Mucosa of rectum (tissue), 2 donors: Measurements from ENCODE around the gene HPS5.
A peak's percentile ranks its signal among the peaks of the same experiment; 100 is the strongest.

Experiments used
- H3K27ac ChIP-seq, 2 donors: one replicate each; pipeline ENCODE4 v1.7.0; 2013; ENCODE audit warnings: inconsistent platforms in 2 of 2, low read depth in 2 of 2, low read length in 2 of 2
- H3K27me3 ChIP-seq, 2 donors: one replicate each; pipeline ENCODE4 v1.7.0; 2013; ENCODE audit warnings: low read length in 2 of 2; ENCODE audit not compliant: control insufficient read depth in 2 of 2, insufficient read depth in 2 of 2
- H3K36me3 ChIP-seq, 2 donors: one replicate each; pipeline ENCODE4 v1.7.0; 2013; ENCODE audit warnings: low read length in 2 of 2; ENCODE audit not compliant: control insufficient read depth in 2 of 2, insufficient read depth in 2 of 2
- H3K4me1 ChIP-seq, 2 donors: one replicate each; pipeline ENCODE4 v1.7.0; 2013; ENCODE audit warnings: low read length in 2 of 2, mild to moderate bottlenecking in 1 of 2; ENCODE audit not compliant: control insufficient read depth in 2 of 2, insufficient read depth in 2 of 2
- H3K4me3 ChIP-seq, 2 donors: one replicate each; pipeline ENCODE4 v1.7.0; 2013; ENCODE audit warnings: low read length in 2 of 2
- H3K9ac ChIP-seq, 2 donors: one replicate each; pipeline ENCODE4 v1.7.0; 2013; ENCODE audit warnings: low read length in 2 of 2, low read depth in 1 of 2, mild to moderate bottlenecking in 1 of 2
- H3K9me3 ChIP-seq, 2 donors: one replicate each; pipeline ENCODE4 v1.7.0; 2013; ENCODE audit warnings: low read length in 2 of 2; ENCODE audit not compliant: control insufficient read depth in 2 of 2
- donor health status: healthy.
- donor health status: Normal muscosa, but diverticular disease.

Gene HPS5, protein sequence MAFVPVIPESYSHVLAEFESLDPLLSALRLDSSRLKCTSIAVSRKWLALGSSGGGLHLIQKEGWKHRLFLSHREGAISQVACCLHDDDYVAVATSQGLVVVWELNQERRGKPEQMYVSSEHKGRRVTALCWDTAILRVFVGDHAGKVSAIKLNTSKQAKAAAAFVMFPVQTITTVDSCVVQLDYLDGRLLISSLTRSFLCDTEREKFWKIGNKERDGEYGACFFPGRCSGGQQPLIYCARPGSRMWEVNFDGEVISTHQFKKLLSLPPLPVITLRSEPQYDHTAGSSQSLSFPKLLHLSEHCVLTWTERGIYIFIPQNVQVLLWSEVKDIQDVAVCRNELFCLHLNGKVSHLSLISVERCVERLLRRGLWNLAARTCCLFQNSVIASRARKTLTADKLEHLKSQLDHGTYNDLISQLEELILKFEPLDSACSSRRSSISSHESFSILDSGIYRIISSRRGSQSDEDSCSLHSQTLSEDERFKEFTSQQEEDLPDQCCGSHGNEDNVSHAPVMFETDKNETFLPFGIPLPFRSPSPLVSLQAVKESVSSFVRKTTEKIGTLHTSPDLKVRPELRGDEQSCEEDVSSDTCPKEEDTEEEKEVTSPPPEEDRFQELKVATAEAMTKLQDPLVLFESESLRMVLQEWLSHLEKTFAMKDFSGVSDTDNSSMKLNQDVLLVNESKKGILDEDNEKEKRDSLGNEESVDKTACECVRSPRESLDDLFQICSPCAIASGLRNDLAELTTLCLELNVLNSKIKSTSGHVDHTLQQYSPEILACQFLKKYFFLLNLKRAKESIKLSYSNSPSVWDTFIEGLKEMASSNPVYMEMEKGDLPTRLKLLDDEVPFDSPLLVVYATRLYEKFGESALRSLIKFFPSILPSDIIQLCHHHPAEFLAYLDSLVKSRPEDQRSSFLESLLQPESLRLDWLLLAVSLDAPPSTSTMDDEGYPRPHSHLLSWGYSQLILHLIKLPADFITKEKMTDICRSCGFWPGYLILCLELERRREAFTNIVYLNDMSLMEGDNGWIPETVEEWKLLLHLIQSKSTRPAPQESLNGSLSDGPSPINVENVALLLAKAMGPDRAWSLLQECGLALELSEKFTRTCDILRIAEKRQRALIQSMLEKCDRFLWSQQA

GRCh38 chr11:18321969-18322711 lies at the start of gene HPS5, which contains the start of gene GTF2H1:
HPS5 (minus strand) TSS chr11:18322140; CDS start chr11:18317858, 4,282 bp downstream.
GTF2H1 (plus strand) TSS chr11:18322567; CDS start chr11:18333075, 10,508 bp downstream.
- peaks cover 16 to 33% of the 10 kb centered on the region in 2 donors for H3K4me1 ChIP-seq

DNA sequence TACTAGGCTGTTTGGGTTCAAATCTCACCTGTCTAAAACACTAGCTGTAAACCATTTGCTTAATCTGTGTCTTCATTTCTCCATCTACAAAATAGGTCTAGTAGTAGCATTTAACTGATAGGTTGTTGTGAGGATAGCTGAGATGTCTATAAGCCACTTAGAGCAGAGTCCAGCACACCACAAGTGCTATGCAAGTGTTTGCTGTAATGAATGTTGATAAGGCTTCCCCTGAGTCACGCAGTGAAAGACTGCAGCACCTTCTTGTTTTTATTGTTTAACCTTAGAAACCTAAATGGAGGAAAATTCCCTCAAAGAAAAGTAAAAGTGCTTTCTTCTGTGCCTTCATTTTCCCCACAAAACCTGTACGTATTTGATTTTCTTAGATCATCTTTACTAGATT lies 49.3 kb upstream of the HPS5 start:
- H3K9me3 ChIP-seq = no peaks in the 10 kb centered on the region
- no peak overlapping the region for H3K27ac ChIP-seq
- H3K36me3 ChIP-seq = peaks cover 2 to 6% of the 10 kb centered on the region in 2 donors
- no peak overlapping the region for H3K4me3 ChIP-seq
- no peaks in the 10 kb centered on the region for H3K27me3 ChIP-seq
- H3K4me1 ChIP-seq = no peaks in the 10 kb centered on the region
- no peak overlapping the region for H3K9ac ChIP-seq

More at GRCh38 chr11:18321969-18322711, at the start of gene HPS5, which contains the start of gene GTF2H1:
- peak within 1 kb of the TSS; percentile 97 for H3K27ac ChIP-seq
- H3K4me3 ChIP-seq = peak within 1 kb of the TSS; percentile 98 to 99
- no peaks in the 10 kb centered on the region for H3K27me3 ChIP-seq
- no peaks in the 10 kb centered on the region for H3K9me3 ChIP-seq
- peak within 1 kb of the TSS; percentile 83 to 97 for H3K9ac ChIP-seq
- peaks cover 6 to 9% of the 10 kb centered on the region in 2 donors for H3K36me3 ChIP-seq

GRCh38 chr11:18369398-18369797 lies 47.5 kb upstream of the HPS5 start:
- Histone ChIP-seq H3K27me3 (no peaks in the 10 kb centered on the region), H3K4me3 (no peak overlapping the region), H3K4me1 (no peaks in the 10 kb centered on the region), H3K9me3 (no peaks in the 10 kb centered on the region), H3K36me3 (peaks cover 16 to 17% of the 10 kb centered on the region in 2 donors), H3K27ac (no peak overlapping the region), H3K9ac (no peak overlapping the region)

GRCh38 chr11:18368221-18368620 lies 46.3 kb upstream of the HPS5 start:
- Histone ChIP-seq H3K36me3 (peaks cover 17 to 26% of the 10 kb centered on the region in 2 donors), H3K9me3 (no peaks in the 10 kb centered on the region), H3K27me3 (no peaks in the 10 kb centered on the region), H3K9ac (no peak overlapping the region), H3K4me1 (no peaks in the 10 kb centered on the region), H3K4me3 (no peak overlapping the region), H3K27ac (no peak overlapping the region)

- Histone ChIP-seq H3K36me3 (peaks cover 21 to 30% of the 10 kb centered on the region in 2 donors), H3K9ac (no peak overlapping the region), H3K9me3 (no peaks in the 10 kb centered on the region), H3K4me3 (no peak overlapping the region), H3K4me1 (no peaks in the 10 kb centered on the region), H3K27me3 (no peaks in the 10 kb centered on the region), H3K27ac (no peak overlapping the region)
Measured at GRCh38 chr11:18367431-18367830, 45.5 kb upstream of the HPS5 start.

DNA sequence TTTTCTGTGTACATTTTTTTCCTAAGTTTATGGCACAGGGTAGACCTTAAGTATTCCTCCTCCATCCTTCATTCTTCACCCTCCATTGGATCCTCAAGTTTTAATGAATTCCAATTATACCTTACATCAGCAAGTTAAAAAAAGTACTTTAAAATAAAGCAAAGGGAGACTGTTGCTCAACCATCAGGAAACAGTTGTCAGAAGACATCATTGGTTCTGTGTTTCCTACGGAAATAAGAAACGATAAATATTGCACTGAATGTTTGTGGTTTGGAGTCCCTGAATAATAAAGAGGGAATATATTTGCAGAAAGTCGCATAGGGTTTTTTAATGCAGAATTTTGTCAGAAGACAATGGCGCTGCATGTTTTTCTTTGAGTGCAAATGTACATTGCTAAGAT lies 44.3 kb upstream of the HPS5 start:
- Histone ChIP-seq H3K27ac (no peak overlapping the region), H3K27me3 (no peaks in the 10 kb centered on the region), H3K4me1 (no peaks in the 10 kb centered on the region), H3K36me3 (peaks cover 29 to 37% of the 10 kb centered on the region in 2 donors), H3K9me3 (no peaks in the 10 kb centered on the region), H3K4me3 (no peak overlapping the region), H3K9ac (no peak overlapping the region)

- H3K9ac ChIP-seq = no peak overlapping the region
- H3K4me3 ChIP-seq = no peak overlapping the region
- peaks cover 31 to 42% of the 10 kb centered on the region in 2 donors for H3K36me3 ChIP-seq
- H3K9me3 ChIP-seq = no peaks in the 10 kb centered on the region
- no peak overlapping the region for H3K27ac ChIP-seq
- no peaks in the 10 kb centered on the region for H3K27me3 ChIP-seq
- H3K4me1 ChIP-seq = no peaks in the 10 kb centered on the region
Measured at GRCh38 chr11:18365741-18366140, 43.8 kb upstream of the HPS5 start.

DNA sequence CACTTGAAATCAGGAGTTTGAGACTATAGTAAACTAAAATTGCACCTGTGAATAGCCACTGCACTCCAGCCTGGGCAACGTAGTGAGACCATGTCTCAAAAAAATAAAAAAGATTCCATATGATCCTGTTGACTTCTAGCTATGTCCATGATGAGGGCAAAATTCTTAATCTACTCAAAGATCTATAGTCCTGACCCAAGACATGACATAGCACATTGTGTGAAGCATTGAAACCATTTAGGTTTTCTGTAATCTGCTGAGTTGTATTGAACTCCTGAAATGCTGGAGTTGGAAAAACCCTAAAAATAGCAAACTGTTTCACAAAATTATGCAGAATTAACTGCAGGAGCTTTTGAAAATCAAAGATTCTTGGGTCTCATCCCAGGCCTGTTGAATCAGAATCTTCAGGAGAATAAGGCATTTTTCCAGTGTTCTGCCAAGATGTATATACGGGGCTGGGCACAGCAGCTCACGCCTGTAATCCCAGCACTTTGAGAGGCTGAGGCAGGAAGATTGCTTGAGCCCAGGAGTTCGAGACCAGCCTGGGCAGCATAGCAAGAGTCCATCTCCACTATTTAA lies 42.6 kb upstream of the HPS5 start:
- H3K27ac ChIP-seq = no peak overlapping the region
- H3K9ac ChIP-seq = no peak overlapping the region
- peaks cover 35 to 48% of the 10 kb centered on the region in 2 donors for H3K36me3 ChIP-seq
- no peaks in the 10 kb centered on the region for H3K4me1 ChIP-seq
- no peaks in the 10 kb centered on the region for H3K27me3 ChIP-seq
- no peaks in the 10 kb centered on the region for H3K9me3 ChIP-seq
- H3K4me3 ChIP-seq = no peak overlapping the region

- peaks cover 53 to 78% of the 10 kb centered on the region in 2 donors for H3K36me3 ChIP-seq
- no peaks in the 10 kb centered on the region for H3K27me3 ChIP-seq
Measured at GRCh38 chr11:18361154-18361553, 39.2 kb upstream of the HPS5 start.

More at GRCh38 chr11:18361154-18361553, 39.2 kb upstream of the HPS5 start:
- no peaks in the 10 kb centered on the region for H3K9me3 ChIP-seq
- no peak overlapping the region for H3K9ac ChIP-seq
- no peaks in the 10 kb centered on the region for H3K4me1 ChIP-seq
- H3K27ac ChIP-seq = no peak overlapping the region
- H3K4me3 ChIP-seq = no peak overlapping the region
